Heart right ventricle (tissue), 16 donors: ENCODE measurements around the gene SLC26A4. TPM values are rescaled to one million over a fixed set of nuclear protein-coding genes. Genes with fewer than 3 reads are reported as not detected.

Experiments used
- ATAC-seq, 8 donors: fragments of 200-7000 bp; cut with Tn5 transposase; one replicate each; pipeline ENCODE4 v1.9.1; 2020; ENCODE audit warnings: mild to moderate bottlenecking in 8 of 8, moderate library complexity in 8 of 8, moderate number of reproducible peaks in 1 of 8
- DNase-seq, 2 donors: peaks; one replicate each; pipeline ENCODE4 v3.0.0-alpha.2; 2020
- H3K27ac ChIP-seq, 10 donors: fragments of 200-600 bp; sonication (generic) in 2 of 10; one replicate each; pipeline versions ENCODE4 v1.5.0 to v1.8.0; 2020 to 2022; ENCODE audit warnings: mild to moderate bottlenecking in 3 of 10
- H3K27me3 ChIP-seq, 7 donors: fragments of 200-600 bp; one replicate each; pipeline ENCODE4 v1.8.0; 2021 to 2022; ENCODE audit warnings: mild to moderate bottlenecking in 2 of 7
- H3K36me3 ChIP-seq, 9 donors: fragments of 200-600 bp; sonication (generic) in 1 of 9; one replicate each; pipeline versions ENCODE4 v1.5.0 to v1.8.0; 2020 to 2022; ENCODE audit warnings: mild to moderate bottlenecking in 2 of 9
- H3K4me1 ChIP-seq, 9 donors: fragments of 200-600 bp; sonication (generic) in 1 of 9; one replicate each; pipeline versions ENCODE4 v1.5.0 to v1.8.0; 2020 to 2022; ENCODE audit warnings: mild to moderate bottlenecking in 4 of 9
- H3K4me3 ChIP-seq, 10 donors: fragments of 200-600 bp; sonication (generic) in 2 of 10; one replicate each; pipeline versions ENCODE4 v1.5.0 to v1.8.0; 2020 to 2022; ENCODE audit warnings: mild to moderate bottlenecking in 7 of 10, moderate library complexity in 2 of 10
- H3K9me3 ChIP-seq, 11 donors: fragments of 200-600 bp in 10 of 11; sonication (generic) in 2 of 11; one replicate each; pipeline versions ENCODE4 v1.5.0 to v1.8.0; 2013 to 2022; ENCODE audit warnings: mild to moderate bottlenecking in 2 of 11, control low read depth in 1 of 11, moderate library complexity in 1 of 11
- CTCF ChIP-seq, 9 donors: fragments of 200-600 bp; sonication (generic) in 2 of 9; IDR thresholded peaks; one replicate each; pipeline versions ENCODE4 v1.5.0 to v1.8.0; 2021 to 2022; ENCODE audit warnings: antibody characterized with exemption in 9 of 9, mild to moderate bottlenecking in 5 of 9, moderate library complexity in 1 of 9
- WGBS, 2 donors: extraction: QIAGEN DNeasy Blood & Tissue Kit; methylation state at CpG; one replicate each; pipeline ENCODE4 v1.1.7; 2013; ENCODE audit warnings: inconsistent platforms in 1 of 2; 5-methylcytosine and 5-hydroxymethylcytosine counted together
- intact Hi-C, 10 donors: fragments of 100-400 bp; cut with DNase I; formaldehyde crosslinking; loops; one replicate each; pipeline versions ENCODE4 v1.11.1 to v1.14.2; 2022
- polyA plus RNA-seq, 2 donors: library from polyadenylated mRNA; stranded (reverse); fragments of 200-250 nt; gene quantifications; one replicate each; pipeline ENCODE4 v1.2.3, GENCODE V29; 2013
- total RNA-seq, 10 donors: library from RNA; stranded (reverse); fragmentation: NEBNext Ultra II Directional in 3 of 10; extraction: Animal tissue kit (Norgen Biotek cat#: 25700) in 3 of 10; gene quantifications; one replicate each; pipeline versions ENCODE4 v1.2.1 to v1.2.4, GENCODE V29; 2021 to 2023
- donor health status: Arrhythmogenic right ventricular cardiomyopathy.
- donor health status: ischemic (EF 13 %, LVEDD 7.1; RV severe dilation, severe dysfunction).
- donor health status: healthy with polysubstance abuse.
- donor health status: DM: no; HTN: yes; CAD: no.
- donor health status: DM: no; HTN: no; CAD: no.
- donor health status: ischemic (EF 25% LVEDD 6.9; RV normal size, moderate dysfunction).
- donor health status: ischemic (EF 25% LVEDD 5.7; RV mildly dilated, moderate dysfunction).
- donor health status: healthy.
- donor health status: DM: yes; HTN: yes; CAD: no.
- donor health status: Ischemic cardiomyopathy.
- donor health status: ischemic (EF 35%, LVEDD 5.7; RV mildly dilated, moderate dysfunction).
- donor health status: nonischemic (EF 11% LVEDD 7.7; RV severe dilation, severe dysfunction).
- donor health status: DM: yes; HTN: yes; CAD: no.
- donor health status: PGD.
- donor health status: ischemic (EF 29% LVEDD 5.4; RV normal size, mild dysfunction).
- donor health status: nonischemic (EF 23%, LVEDD 6.1; RV moderate dilation, normal function).

The SLC26A4 gene
- total and polyA plus RNA-seq, 12 donors: 0.15 to 1.2 (median 0.69) TPM

- H3K27ac ChIP-seq: peak overlapping the region in 1 of 10 donors; percentile 20
- no peaks in the 10 kb centered on the region for H3K27me3 ChIP-seq
- ATAC-seq: no peak
- no peaks in the 10 kb centered on the region for H3K9me3 ChIP-seq
- DNase-seq: no peak
- intact Hi-C loops: loop anchor here in 4 of 10 donors (5.0 to 10.0 kb wide), 2 partner anchors 126 to 399 kb away; no protein-coding TSS in a partner anchor
- H3K4me1 ChIP-seq: peaks cover 11 to 49% (median 46%) of the 10 kb centered on the region in 9 donors
- WGBS, 2 donors: 53 to 56% methylated on average over 3 of the region's 3 CpGs
- no peak for TF ChIP-seq CTCF (IDR thresholded peaks at IDR 0.05)
- peak overlapping the region in 2 of 10 donors; percentile 88 to 91 for H3K4me3 ChIP-seq
- H3K36me3 ChIP-seq: peaks cover 0 to 28% (median 4%) of the 10 kb centered on the region in 9 donors
Measured at GRCh38 chr7:107746006-107746405, 85.4 kb downstream of the SLC26A4 start.

GRCh38 chr7:107751113-107751512 is 90.5 kb downstream of the SLC26A4 start:
- intact Hi-C loops: loop anchor here in 3 of 10 donors (5.0 to 10.0 kb wide), 2 partner anchors 394 to 401 kb away; no protein-coding TSS in a partner anchor
- Histone ChIP-seq H3K9me3 (no peaks in the 10 kb centered on the region), H3K27me3 (no peaks in the 10 kb centered on the region), H3K36me3 (peaks cover 0 to 80% (median 15%) of the 10 kb centered on the region in 9 donors), H3K27ac (no peak overlapping the region), H3K4me1 (peaks cover 0 to 24% (median 20%) of the 10 kb centered on the region in 9 donors), H3K4me3 (no peak overlapping the region)
- no peak for TF ChIP-seq CTCF (IDR thresholded peaks at IDR 0.05)
- ATAC-seq: no peak
- DNase-seq: no peak
- 94% methylated on average over 7 of the region's 7 CpGs for WGBS, 2 donors

- Histone ChIP-seq H3K4me1 (no peaks in the 10 kb centered on the region), H3K4me3 (no peak overlapping the region), H3K36me3 (peaks cover 0 to 100% (median 36%) of the 10 kb centered on the region in 9 donors), H3K27me3 (no peaks in the 10 kb centered on the region), H3K9me3 (no peaks in the 10 kb centered on the region), H3K27ac (no peak overlapping the region)
- no peak for TF ChIP-seq CTCF (IDR thresholded peaks at IDR 0.05)
- no peak for DNase-seq
- WGBS, 2 donors: 98 to 99% methylated on average over 2 of the region's 2 CpGs
- no peak for ATAC-seq
- intact Hi-C loops: loop anchor here in 3 of 10 donors (5.0 to 10.0 kb wide), 2 partner anchors 390 to 398 kb away; no protein-coding TSS in a partner anchor
Measured at GRCh38 chr7:107754642-107755041, 94.0 kb downstream of the SLC26A4 start.

- intact Hi-C loops: loop anchor here in 2 of 10 donors (10.0 kb wide), 1 partner anchor 386 kb away; no protein-coding TSS in a partner anchor
- DNase-seq (no peak), ATAC-seq (no peak)
- Histone ChIP-seq H3K9me3 (no peaks in the 10 kb centered on the region), H3K27me3 (no peaks in the 10 kb centered on the region), H3K36me3 (peaks cover 0 to 84% (median 36%) of the 10 kb centered on the region in 9 donors), H3K4me1 (no peaks in the 10 kb centered on the region), H3K27ac (no peak overlapping the region), H3K4me3 (no peak overlapping the region)
- TF ChIP-seq CTCF (IDR thresholded peaks at IDR 0.05): no peak
- WGBS, 2 donors: 97 to 100% methylated on average over 1 of the region's 1 CpG
Measured at GRCh38 chr7:107758667-107759066, 98.0 kb downstream of the SLC26A4 start.
